Measurements from ENCODE around the gene BICDL2.

The BICDL2 gene

GRCh38 chr16:3013998-3014690 lies 22.6 kb downstream of the BICDL2 start:
- Histone ChIP-seq H3K4me3 (ENCODE audit: low read length in 2 of 2) (no peak overlapping the region), H2AK5ac (ENCODE audit: low read depth, low read length) (peak overlapping the region; percentile 90), H3K14ac (ENCODE audit: low read length) (no peak overlapping the region), H3K4me1 (ENCODE audit: control insufficient read depth in 2 of 2, insufficient read depth in 1 of 2, low read depth in 1 of 2, low read length in 2 of 2) (peaks cover 11 to 14% of the 10 kb centered on the region in 2 donors), H3K9me3 (replicated peaks in 1 of 2; ENCODE audit: control insufficient read depth in 2 of 2, insufficient read depth in 1 of 2, low read depth in 1 of 2, low read length in 2 of 2) (no peaks in the 10 kb centered on the region), H2BK12ac (ENCODE audit: low read length) (no peak overlapping the region), H2AFZ (ENCODE audit: low read length) (no peak overlapping the region), H4K8ac (ENCODE audit: low read depth, low read length) (no peak overlapping the region), H3K36me3 (replicated peaks in 1 of 2; ENCODE audit: control insufficient read depth in 2 of 2, insufficient read depth in 2 of 2, low read length in 2 of 2) (no peaks in the 10 kb centered on the region), H3K4me2 (ENCODE audit: insufficient read depth, low read length, poor library complexity, severe bottlenecking) (no peak overlapping the region), H3K4ac (ENCODE audit: low read length) (no peak overlapping the region), H3K27ac (replicated peaks; ENCODE audit: low read length) (no peak overlapping the region), H2BK120ac (ENCODE audit: low read depth, low read length) (peak overlapping the region; percentile 31), H2BK5ac (ENCODE audit: low read length) (peak overlapping the region; percentile 82), H2BK15ac (ENCODE audit: low read length) (peak overlapping the region; percentile 81), H3K27me3 (ENCODE audit: control insufficient read depth in 3 of 3, insufficient read depth in 3 of 3, low read depth in 1 of 3, low read length in 3 of 3) (peaks cover 9 to 75% (median 47%) of the 10 kb centered on the region in 3 experiments), H3K23ac (ENCODE audit: low read depth, low read length, poor library complexity) (peak overlapping the region; percentile 97), H3K18ac (ENCODE audit: low read length) (peak overlapping the region; percentile 64), H3K79me1 (ENCODE audit: low read depth, low read length) (peaks cover 3% of the 10 kb centered on the region), H3K9ac (ENCODE audit: low read depth, low read length, poor library complexity) (no peak overlapping the region), H4K91ac (ENCODE audit: low read depth, low read length, poor library complexity) (no peak overlapping the region)
- DNase-seq (ENCODE audit: low spot score), result no peak
- no CpG with 5 or more reads among the region's 12 CpGs for WGBS, 2 donors (ENCODE audit: extremely low coverage in 2 of 2, insufficient read length in 2 of 2, insufficient replicate concordance in 1 of 2)

- H2BK15ac ChIP-seq (ENCODE audit: low read length), result peak overlapping the region; percentile 49
- no peak for DNase-seq (ENCODE audit: low spot score)
- H4K8ac ChIP-seq (ENCODE audit: low read depth, low read length), result no peak overlapping the region
- peak overlapping the region; percentile 66 for H3K4ac ChIP-seq (ENCODE audit: low read length)
- H2BK5ac ChIP-seq (ENCODE audit: low read length), result peak overlapping the region; percentile 82
- H3K14ac ChIP-seq (ENCODE audit: low read length), result peak overlapping the region; percentile 89
- H3K9ac ChIP-seq (ENCODE audit: low read depth, low read length, poor library complexity), result peak overlapping the region; percentile 44
- H3K9me3 ChIP-seq (replicated peaks in 1 of 2; ENCODE audit: control insufficient read depth in 2 of 2, insufficient read depth in 1 of 2, low read depth in 1 of 2, low read length in 2 of 2), result no peaks in the 10 kb centered on the region
- WGBS, 2 donors (ENCODE audit: extremely low coverage in 2 of 2, insufficient read length in 2 of 2, insufficient replicate concordance in 1 of 2), result no CpG with 5 or more reads among the region's 27 CpGs
- no peaks in the 10 kb centered on the region for H3K36me3 ChIP-seq (replicated peaks in 1 of 2; ENCODE audit: control insufficient read depth in 2 of 2, insufficient read depth in 2 of 2, low read length in 2 of 2)
- H3K27me3 ChIP-seq (ENCODE audit: control insufficient read depth in 3 of 3, insufficient read depth in 3 of 3, low read depth in 1 of 3, low read length in 3 of 3), result peaks cover 13 to 75% (median 54%) of the 10 kb centered on the region in 3 experiments
- peak overlapping the region; percentile 80 for H3K18ac ChIP-seq (ENCODE audit: low read length)
- peak overlapping the region; percentile 97 for H3K23ac ChIP-seq (ENCODE audit: low read depth, low read length, poor library complexity)
- H2AFZ ChIP-seq (ENCODE audit: low read length), result no peak overlapping the region
- H3K4me3 ChIP-seq (ENCODE audit: low read length in 2 of 2), result peak overlapping the region in 1 of 2 donors; percentile 15
- peaks cover 3% of the 10 kb centered on the region for H3K79me1 ChIP-seq (ENCODE audit: low read depth, low read length)
- H3K4me2 ChIP-seq (ENCODE audit: insufficient read depth, low read length, poor library complexity, severe bottlenecking), result no peak overlapping the region
- peak overlapping the region; percentile 90 for H2AK5ac ChIP-seq (ENCODE audit: low read depth, low read length)
- no peak overlapping the region for H3K27ac ChIP-seq (replicated peaks; ENCODE audit: low read length)
- H4K91ac ChIP-seq (ENCODE audit: low read depth, low read length, poor library complexity), result peak overlapping the region; percentile 30
- peak overlapping the region; percentile 58 for H2BK12ac ChIP-seq (ENCODE audit: low read length)
- H3K4me1 ChIP-seq (ENCODE audit: control insufficient read depth in 2 of 2, insufficient read depth in 1 of 2, low read depth in 1 of 2, low read length in 2 of 2), result peaks cover 14 to 16% of the 10 kb centered on the region in 2 donors
- peak overlapping the region; percentile 31 for H2BK120ac ChIP-seq (ENCODE audit: low read depth, low read length)
Measured at GRCh38 chr16:3013491-3013951, 23.2 kb downstream of the BICDL2 start.

GRCh38 chr16:3012828-3013420 lies 23.8 kb downstream of the BICDL2 start, which contains the start of gene CLDN9:
Gene CLDN9, plus strand, starts transcription at chr16:3012923. Its CDS starts 440 bp downstream, at chr16:3013363.
- H3K4me3 ChIP-seq (ENCODE audit: low read length in 2 of 2), result peak within 1 kb of the TSS in 1 of 2 donors; percentile 30

GRCh38 chr16:3012246-3012645 lies 24.5 kb downstream of the BICDL2 start:
- DNase-seq (ENCODE audit: low spot score), result no peak
- Histone ChIP-seq H3K36me3 (replicated peaks in 1 of 2; ENCODE audit: control insufficient read depth in 2 of 2, insufficient read depth in 2 of 2, low read length in 2 of 2) (no peaks in the 10 kb centered on the region), H3K18ac (ENCODE audit: low read length) (peak overlapping the region; percentile 89), H3K4me2 (ENCODE audit: insufficient read depth, low read length, poor library complexity, severe bottlenecking) (peak overlapping the region; percentile 64), H2BK120ac (ENCODE audit: low read depth, low read length) (no peak overlapping the region), H4K91ac (ENCODE audit: low read depth, low read length, poor library complexity) (no peak overlapping the region), H3K4me3 (ENCODE audit: low read length in 2 of 2) (peak overlapping the region in 1 of 2 donors; percentile 30), H2BK12ac (ENCODE audit: low read length) (peak overlapping the region; percentile 41), H3K14ac (ENCODE audit: low read length) (peak overlapping the region; percentile 64), H3K23ac (ENCODE audit: low read depth, low read length, poor library complexity) (peak overlapping the region; percentile 97), H3K27me3 (ENCODE audit: control insufficient read depth in 3 of 3, insufficient read depth in 3 of 3, low read depth in 1 of 3, low read length in 3 of 3) (peaks cover 21 to 75% (median 65%) of the 10 kb centered on the region in 3 experiments), H2AK5ac (ENCODE audit: low read depth, low read length) (no peak overlapping the region), H2BK5ac (ENCODE audit: low read length) (no peak overlapping the region), H2BK15ac (ENCODE audit: low read length) (no peak overlapping the region), H3K4me1 (ENCODE audit: control insufficient read depth in 2 of 2, insufficient read depth in 1 of 2, low read depth in 1 of 2, low read length in 2 of 2) (peaks cover 21 to 22% of the 10 kb centered on the region in 2 donors), H3K9me3 (replicated peaks in 1 of 2; ENCODE audit: control insufficient read depth in 2 of 2, insufficient read depth in 1 of 2, low read depth in 1 of 2, low read length in 2 of 2) (no peaks in the 10 kb centered on the region), H3K27ac (replicated peaks; ENCODE audit: low read length) (no peak overlapping the region), H3K9ac (ENCODE audit: low read depth, low read length, poor library complexity) (peak overlapping the region; percentile 63), H3K79me1 (ENCODE audit: low read depth, low read length) (peaks cover under 1% of the 10 kb centered on the region), H2AFZ (ENCODE audit: low read length) (peak overlapping the region; percentile 80), H4K8ac (ENCODE audit: low read depth, low read length) (no peak overlapping the region), H3K4ac (ENCODE audit: low read length) (no peak overlapping the region)
- WGBS, 2 donors (ENCODE audit: extremely low coverage in 2 of 2, insufficient read length in 2 of 2, insufficient replicate concordance in 1 of 2), result no CpG with 5 or more reads among the region's 19 CpGs

More at GRCh38 chr16:3012828-3013420, 23.8 kb downstream of the BICDL2 start, which contains the start of gene CLDN9:
- peak within 1 kb of the TSS; percentile 66 for H3K4ac ChIP-seq (ENCODE audit: low read length)
- H4K91ac ChIP-seq (ENCODE audit: low read depth, low read length, poor library complexity), result peak within 1 kb of the TSS; percentile 30
- H3K27ac ChIP-seq (replicated peaks; ENCODE audit: low read length), result no peak within 1 kb of the TSS
- DNase-seq (ENCODE audit: low spot score), result no peak
- H3K4me1 ChIP-seq (ENCODE audit: control insufficient read depth in 2 of 2, insufficient read depth in 1 of 2, low read depth in 1 of 2, low read length in 2 of 2), result peaks cover 19 to 22% of the 10 kb centered on the region in 2 donors
- peak within 1 kb of the TSS; percentile 91 for H2AK5ac ChIP-seq (ENCODE audit: low read depth, low read length)
- H4K8ac ChIP-seq (ENCODE audit: low read depth, low read length), result no peak within 1 kb of the TSS
- WGBS, 2 donors (ENCODE audit: extremely low coverage in 2 of 2, insufficient read length in 2 of 2, insufficient replicate concordance in 1 of 2), result no CpG with 5 or more reads among the region's 27 CpGs
- H3K14ac ChIP-seq (ENCODE audit: low read length), result peak within 1 kb of the TSS; percentile 89
- H3K79me1 ChIP-seq (ENCODE audit: low read depth, low read length), result peaks cover 3% of the 10 kb centered on the region
- peak within 1 kb of the TSS; percentile 64 for H3K4me2 ChIP-seq (ENCODE audit: insufficient read depth, low read length, poor library complexity, severe bottlenecking)
- peak within 1 kb of the TSS; percentile 58 for H2BK12ac ChIP-seq (ENCODE audit: low read length)
- H3K18ac ChIP-seq (ENCODE audit: low read length), result peak within 1 kb of the TSS; percentile 89
- H2BK15ac ChIP-seq (ENCODE audit: low read length), result peak within 1 kb of the TSS; percentile 54
- H2AFZ ChIP-seq (ENCODE audit: low read length), result peak within 1 kb of the TSS; percentile 80
- H3K23ac ChIP-seq (ENCODE audit: low read depth, low read length, poor library complexity), result peak within 1 kb of the TSS; percentile 97
- H3K9ac ChIP-seq (ENCODE audit: low read depth, low read length, poor library complexity), result peak within 1 kb of the TSS; percentile 63
- H2BK5ac ChIP-seq (ENCODE audit: low read length), result peak within 1 kb of the TSS; percentile 82
- peaks cover 16 to 73% (median 59%) of the 10 kb centered on the region in 3 experiments for H3K27me3 ChIP-seq (ENCODE audit: control insufficient read depth in 3 of 3, insufficient read depth in 3 of 3, low read depth in 1 of 3, low read length in 3 of 3)
- no peaks in the 10 kb centered on the region for H3K9me3 ChIP-seq (replicated peaks in 1 of 2; ENCODE audit: control insufficient read depth in 2 of 2, insufficient read depth in 1 of 2, low read depth in 1 of 2, low read length in 2 of 2)
- peak within 1 kb of the TSS; percentile 31 for H2BK120ac ChIP-seq (ENCODE audit: low read depth, low read length)
- H3K36me3 ChIP-seq (replicated peaks in 1 of 2; ENCODE audit: control insufficient read depth in 2 of 2, insufficient read depth in 2 of 2, low read length in 2 of 2), result no peaks in the 10 kb centered on the region

Measured in neuronal stem cell (in vitro differentiated cells).